HuH-7.5 (cell line): ENCODE measurements around the gene ATP5F1E.
A peak's percentile ranks its signal among the peaks of the same experiment; 100 is the strongest.
"Not testable (repeated sequence)": the region's sequence is repeated elsewhere in the genome, so short reads cannot be mapped to it uniquely, and the experiment has no call there.

Experiments
- DNase-seq: peaks from one replicate; pipeline ENCODE4 v3.0.0; 2011; ENCODE audit warnings: low spot score

ATP5F1E gene

GRCh38 chr20:59042796-59043631, 10.9 kb upstream of the ATP5F1E start:
- peak; percentile 94 for DNase-seq

- no peak for DNase-seq
Measured at GRCh38 chr20:59042151-59042795, 10.1 kb upstream of the ATP5F1E start, which contains the start of gene PRELID3B. TSS of gene PRELID3B (minus strand) at chr20:59042786. CDS start at chr20:59042730, 56 bp downstream.

GRCh38 chr20:59041487-59041886, 9.4 kb upstream of the ATP5F1E start:
- not testable (repeated sequence) for DNase-seq

- DNase-seq, result no peak
Measured at GRCh38 chr20:59040667-59041066, 8.5 kb upstream of the ATP5F1E start.

- no peak for DNase-seq
Measured at GRCh38 chr20:59039233-59039632, 7.1 kb upstream of the ATP5F1E start.

GRCh38 chr20:59037386-59037785, 5.3 kb upstream of the ATP5F1E start:
- no peak for DNase-seq

GRCh38 chr20:59035381-59035780, 3.2 kb upstream of the ATP5F1E start:
- no peak for DNase-seq

- no peak for DNase-seq
Measured at GRCh38 chr20:59033616-59034165, 1.6 kb upstream of the ATP5F1E start.

- no peak for DNase-seq
Measured at GRCh38 chr20:59033093-59033492, 958 bp upstream of the ATP5F1E start.

- peak; percentile 55 for DNase-seq
Measured at GRCh38 chr20:59032713-59033059, 551 bp upstream of the ATP5F1E start.

GRCh38 chr20:59031564-59032022, 542 bp downstream of the ATP5F1E start:
- no peak for DNase-seq

- no peak for DNase-seq
Measured at GRCh38 chr20:59030911-59031563, 1.1 kb downstream of the ATP5F1E start.

- no peak for DNase-seq
Measured at GRCh38 chr20:59028812-59029211, 3.3 kb downstream of the ATP5F1E start.

- no peak for DNase-seq
Measured at GRCh38 chr20:59027741-59028320, 4.3 kb downstream of the ATP5F1E start.

- DNase-seq, result no peak
Measured at GRCh38 chr20:59026904-59027740, 5.0 kb downstream of the ATP5F1E start.

GRCh38 chr20:59025511-59025910, 6.6 kb downstream of the ATP5F1E start:
- DNase-seq, result no peak

- DNase-seq, result no peak
Measured at GRCh38 chr20:59025086-59025485, 7.0 kb downstream of the ATP5F1E start.

GRCh38 chr20:59024111-59024530, 8.0 kb downstream of the ATP5F1E start:
- DNase-seq, result no peak

- no peak for DNase-seq
Measured at GRCh38 chr20:59023616-59024015, 8.5 kb downstream of the ATP5F1E start.

GRCh38 chr20:59022754-59023153, 9.4 kb downstream of the ATP5F1E start:
- no peak for DNase-seq

- no peak for DNase-seq
Measured at GRCh38 chr20:59020938-59021551, 11.1 kb downstream of the ATP5F1E start.
